HG03469 (cell line): ENCODE data around the gene SCRN1.

Source experiments
- ATAC-seq: cut with Tn5 transposase; IDR thresholded peaks from one replicate; pipeline ENCODE4 v1.9.1; 2021; ENCODE audit warnings: mild to moderate bottlenecking, moderate library complexity, moderate number of reproducible peaks; ENCODE audit not compliant: unreplicated experiment

The SCRN1 gene

GRCh38 chr7:30010021-30010420, 20.4 kb upstream of the SCRN1 start:
- no peak for ATAC-seq

- no peak for ATAC-seq
These were observed 15.9 kb upstream of the SCRN1 start for GRCh38 chr7:30005464-30005863.

GRCh38 chr7:30003098-30003497, 13.5 kb upstream of the SCRN1 start:
- ATAC-seq, result no peak

GRCh38 chr7:30001998-30002397, 12.4 kb upstream of the SCRN1 start:
- ATAC-seq, result no peak

- ATAC-seq, result no peak
These were observed 8.9 kb upstream of the SCRN1 start for GRCh38 chr7:29998489-29998888.

GRCh38 chr7:29996321-29996720, 6.7 kb upstream of the SCRN1 start:
- ATAC-seq, result no peak

GRCh38 chr7:29995652-29996051, 6.1 kb upstream of the SCRN1 start:
- no peak for ATAC-seq

- ATAC-seq, result no peak
These were observed 3.5 kb upstream of the SCRN1 start for GRCh38 chr7:29993140-29993539.

GRCh38 chr7:29991937-29992336, 2.3 kb upstream of the SCRN1 start:
- no peak for ATAC-seq

GRCh38 chr7:29990931-29991330, 1.3 kb upstream of the SCRN1 start:
- no peak for ATAC-seq

- no peak for ATAC-seq
These were observed 961 bp downstream of the SCRN1 start for GRCh38 chr7:29988424-29989256.

- ATAC-seq, result no peak
These were observed 1.7 kb downstream of the SCRN1 start for GRCh38 chr7:29987811-29988317.

GRCh38 chr7:29987083-29987482, 2.5 kb downstream of the SCRN1 start:
- ATAC-seq, result no peak

- no peak for ATAC-seq
These were observed 9.4 kb downstream of the SCRN1 start for GRCh38 chr7:29980151-29980550.

- ATAC-seq, result no peak
These were observed 11.5 kb downstream of the SCRN1 start for GRCh38 chr7:29977886-29978651.

GRCh38 chr7:29976673-29977415, 12.8 kb downstream of the SCRN1 start:
- ATAC-seq, result no peak

GRCh38 chr7:29976266-29976665, 13.3 kb downstream of the SCRN1 start:
- ATAC-seq, result no peak

- no peak for ATAC-seq
These were observed 14.0 kb downstream of the SCRN1 start for GRCh38 chr7:29975561-29975960.

GRCh38 chr7:29974286-29974685, 15.3 kb downstream of the SCRN1 start:
- ATAC-seq, result no peak

GRCh38 chr7:29972315-29972669, 17.3 kb downstream of the SCRN1 start:
- ATAC-seq, result no peak

- no peak for ATAC-seq
These were observed 17.9 kb downstream of the SCRN1 start for GRCh38 chr7:29971566-29972314.
